Testis (tissue), 2 donors: ENCODE measurements around the gene HNF1A.

Experiments
- CTCF ChIP-seq, 3 experiments: fragments of 450-650 bp in 2 of 3; fragments of 200-600 bp in 1 of 3; sonication (generic) in 1 of 3; IDR thresholded peaks; one replicate each; pipeline ENCODE4 v1.5.1; 2016 to 2019; ENCODE audit warnings: antibody characterized with exemption in 3 of 3, mild to moderate bottlenecking in 2 of 3, moderate library complexity in 1 of 3
- POLR2A ChIP-seq: fragments of 450-650 bp; IDR thresholded peaks from one replicate; pipeline ENCODE4 v1.6.1; 2017; ENCODE audit warnings: antibody characterized with exemption, mild to moderate bottlenecking, moderate library complexity

GRCh38 chr12:120956579-120957300, 21.6 kb upstream of the HNF1A start:
- TF ChIP-seq CTCF (IDR thresholded peaks at IDR 0.05) (no peak), POLR2A (no peak)
